HuH-7.5 (cell line): Measurements from ENCODE around the gene CEMIP2.
"Not testable (repeated sequence)": the region's sequence is repeated elsewhere in the genome, so short reads cannot be mapped to it uniquely, and the experiment has no call there.

Source experiments
- DNase-seq: peaks from one replicate; pipeline ENCODE4 v3.0.0; 2011; ENCODE audit warnings: low spot score

CEMIP2 gene, protein sequence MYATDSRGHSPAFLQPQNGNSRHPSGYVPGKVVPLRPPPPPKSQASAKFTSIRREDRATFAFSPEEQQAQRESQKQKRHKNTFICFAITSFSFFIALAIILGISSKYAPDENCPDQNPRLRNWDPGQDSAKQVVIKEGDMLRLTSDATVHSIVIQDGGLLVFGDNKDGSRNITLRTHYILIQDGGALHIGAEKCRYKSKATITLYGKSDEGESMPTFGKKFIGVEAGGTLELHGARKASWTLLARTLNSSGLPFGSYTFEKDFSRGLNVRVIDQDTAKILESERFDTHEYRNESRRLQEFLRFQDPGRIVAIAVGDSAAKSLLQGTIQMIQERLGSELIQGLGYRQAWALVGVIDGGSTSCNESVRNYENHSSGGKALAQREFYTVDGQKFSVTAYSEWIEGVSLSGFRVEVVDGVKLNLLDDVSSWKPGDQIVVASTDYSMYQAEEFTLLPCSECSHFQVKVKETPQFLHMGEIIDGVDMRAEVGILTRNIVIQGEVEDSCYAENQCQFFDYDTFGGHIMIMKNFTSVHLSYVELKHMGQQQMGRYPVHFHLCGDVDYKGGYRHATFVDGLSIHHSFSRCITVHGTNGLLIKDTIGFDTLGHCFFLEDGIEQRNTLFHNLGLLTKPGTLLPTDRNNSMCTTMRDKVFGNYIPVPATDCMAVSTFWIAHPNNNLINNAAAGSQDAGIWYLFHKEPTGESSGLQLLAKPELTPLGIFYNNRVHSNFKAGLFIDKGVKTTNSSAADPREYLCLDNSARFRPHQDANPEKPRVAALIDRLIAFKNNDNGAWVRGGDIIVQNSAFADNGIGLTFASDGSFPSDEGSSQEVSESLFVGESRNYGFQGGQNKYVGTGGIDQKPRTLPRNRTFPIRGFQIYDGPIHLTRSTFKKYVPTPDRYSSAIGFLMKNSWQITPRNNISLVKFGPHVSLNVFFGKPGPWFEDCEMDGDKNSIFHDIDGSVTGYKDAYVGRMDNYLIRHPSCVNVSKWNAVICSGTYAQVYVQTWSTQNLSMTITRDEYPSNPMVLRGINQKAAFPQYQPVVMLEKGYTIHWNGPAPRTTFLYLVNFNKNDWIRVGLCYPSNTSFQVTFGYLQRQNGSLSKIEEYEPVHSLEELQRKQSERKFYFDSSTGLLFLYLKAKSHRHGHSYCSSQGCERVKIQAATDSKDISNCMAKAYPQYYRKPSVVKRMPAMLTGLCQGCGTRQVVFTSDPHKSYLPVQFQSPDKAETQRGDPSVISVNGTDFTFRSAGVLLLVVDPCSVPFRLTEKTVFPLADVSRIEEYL (N-terminal part only)

GRCh38 chr9:71768388-71769174 is at the start of gene CEMIP2:
Gene CEMIP2 (minus strand): TSS chr9:71768513. CDS start chr9:71750373, 18,140 bp downstream.
- DNase-seq = peak; percentile 70

GRCh38 chr9:71816916-71817451 is 48.7 kb upstream of the CEMIP2 start:
- no peak for DNase-seq

- DNase-seq = no peak
These were observed 46.5 kb upstream of the CEMIP2 start for GRCh38 chr9:71814815-71815214.

GRCh38 chr9:71814226-71814625 is 45.9 kb upstream of the CEMIP2 start:
- DNase-seq = no peak

GRCh38 chr9:71812385-71812784 is 44.1 kb upstream of the CEMIP2 start:
- DNase-seq = no peak

DNA sequence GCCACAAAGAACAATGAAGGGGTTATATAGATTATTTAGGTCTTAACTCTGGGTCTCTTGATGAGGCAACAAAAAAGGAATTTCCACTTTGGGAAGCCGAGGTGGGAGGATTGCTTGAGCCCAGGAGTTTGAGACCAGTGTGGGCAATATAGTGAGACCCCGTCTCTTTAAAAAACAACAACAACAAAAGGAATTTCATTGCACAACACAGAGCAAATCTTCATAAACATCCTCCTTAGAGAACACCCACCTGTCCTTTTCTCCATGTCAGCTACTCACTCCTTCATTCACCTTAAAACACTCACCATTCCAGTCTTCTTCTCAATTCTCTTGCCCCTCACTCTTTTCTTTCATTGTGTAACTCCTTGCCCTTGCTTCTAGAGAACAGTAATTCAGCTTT is 39.8 kb upstream of the CEMIP2 start:
- no peak for DNase-seq

DNA sequence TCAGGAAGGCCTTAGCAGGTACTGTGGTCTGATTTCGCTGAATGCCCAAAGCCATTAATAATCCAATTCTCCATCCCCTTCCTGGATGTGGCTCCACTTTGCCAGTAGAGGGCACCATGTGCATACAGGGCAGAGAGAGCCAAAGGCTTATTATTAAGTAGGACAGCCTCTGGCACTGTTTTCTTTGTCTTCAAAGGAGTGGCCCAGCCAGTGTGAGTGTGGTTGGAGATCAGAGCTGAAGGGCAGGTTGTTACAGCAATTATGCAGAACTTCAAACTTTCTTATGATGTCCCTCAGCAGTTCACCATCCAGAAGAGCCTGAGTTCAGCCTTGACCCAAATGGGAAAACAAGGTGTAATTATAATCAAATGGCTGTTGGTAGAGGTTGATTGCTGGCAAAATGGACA is 38.6 kb upstream of the CEMIP2 start:
- peak; percentile 20 for DNase-seq

DNA sequence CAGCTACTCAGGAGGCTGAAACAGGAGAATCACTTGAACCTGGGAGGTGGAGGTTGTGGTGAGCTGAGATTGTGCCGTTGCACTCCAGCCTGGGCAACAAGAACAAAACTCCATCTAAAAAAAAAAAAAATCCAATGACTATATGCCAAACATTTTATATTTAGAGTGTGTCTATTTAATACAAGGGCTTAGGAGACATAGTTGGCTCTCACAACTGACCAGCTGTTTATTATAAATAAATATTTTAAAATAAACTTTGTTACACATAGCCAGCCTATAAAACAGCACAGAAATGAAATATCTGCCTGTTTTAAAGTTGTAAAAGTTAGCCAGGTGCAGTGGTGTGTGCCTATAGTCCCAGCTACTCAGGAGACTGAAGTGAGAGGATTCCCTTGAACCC is 36.8 kb upstream of the CEMIP2 start:
- DNase-seq = not testable (repeated sequence)

DNA sequence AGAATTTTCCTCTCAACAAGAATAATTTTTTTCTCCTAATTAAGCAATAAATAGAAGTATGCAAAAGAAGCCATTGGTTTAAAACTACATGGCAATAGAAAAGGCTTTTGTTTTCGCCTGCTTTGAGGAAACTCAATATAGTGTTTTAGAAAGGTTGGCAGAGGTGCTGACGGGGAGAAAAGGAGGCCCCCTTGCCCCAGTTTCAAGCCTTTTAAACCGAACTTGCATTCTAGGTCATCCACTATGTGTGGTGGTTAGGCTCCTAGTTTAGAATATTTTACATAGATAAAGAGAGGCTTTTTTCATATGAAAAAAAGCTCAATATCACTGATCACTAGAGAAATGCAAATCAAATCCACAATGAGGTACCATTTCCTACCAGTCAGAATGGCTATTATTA is 33.5 kb upstream of the CEMIP2 start:
- no peak for DNase-seq

DNA sequence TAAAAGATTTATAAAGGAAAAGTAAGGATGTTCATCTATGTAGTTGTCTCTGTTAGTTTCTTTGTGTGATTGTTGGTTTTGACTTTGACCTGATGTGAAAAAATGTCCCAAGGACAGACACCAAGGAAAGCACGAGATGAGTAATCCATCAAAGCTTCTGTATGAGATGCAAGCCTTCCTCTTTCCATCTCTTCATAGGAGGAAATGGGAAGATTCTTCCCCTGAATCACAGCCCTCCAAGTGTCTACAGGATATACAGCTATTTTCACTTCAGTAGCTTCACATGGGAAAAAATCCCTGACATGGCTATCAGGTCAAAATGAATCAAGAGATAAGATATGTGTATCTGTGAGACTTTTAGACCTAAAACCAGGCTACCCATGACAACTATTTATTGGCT is 29.0 kb upstream of the CEMIP2 start:
- no peak for DNase-seq

GRCh38 chr9:71796100-71796767 is 27.9 kb upstream of the CEMIP2 start:
- DNase-seq = no peak

- no peak for DNase-seq
These were observed 26.9 kb upstream of the CEMIP2 start for GRCh38 chr9:71795097-71795813.

DNA sequence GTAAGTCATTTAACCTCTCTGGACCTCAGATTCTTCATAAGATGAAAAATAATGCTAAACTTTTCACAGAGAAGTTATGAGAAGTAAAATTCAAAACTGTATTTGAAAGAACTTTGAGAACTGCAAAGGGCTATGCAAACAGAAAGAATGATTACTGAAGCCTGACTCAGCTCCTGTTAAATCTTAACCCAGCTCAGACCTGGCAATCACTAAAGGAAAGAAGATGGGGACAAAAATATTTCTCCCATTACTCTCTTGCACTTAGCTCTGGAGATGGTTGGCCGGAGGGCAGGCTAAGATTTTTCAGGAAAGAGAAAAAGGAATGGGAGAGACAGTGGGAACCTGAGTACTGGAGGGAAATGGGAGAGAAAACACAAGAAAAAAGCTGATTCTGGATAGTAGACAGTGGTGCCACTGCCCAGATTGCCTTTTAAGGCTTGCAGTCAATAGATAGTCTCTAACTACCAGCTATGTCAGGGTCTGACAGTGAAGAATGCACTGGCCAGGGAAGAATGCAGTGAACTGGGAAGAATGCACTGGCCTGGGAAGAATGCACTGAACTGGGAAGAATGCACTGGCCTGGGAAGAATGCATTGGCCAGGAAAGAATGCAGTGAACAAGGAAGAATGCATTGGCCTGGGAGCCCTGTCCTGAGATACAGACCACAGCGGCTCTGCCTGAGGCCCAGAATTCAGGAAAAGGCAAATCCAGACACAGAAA is 25.2 kb upstream of the CEMIP2 start:
- DNase-seq = peak; percentile 20

- no peak for DNase-seq
These were observed 23.6 kb upstream of the CEMIP2 start for GRCh38 chr9:71791875-71792274.

GRCh38 chr9:71790296-71790695 is 22.0 kb upstream of the CEMIP2 start:
- no peak for DNase-seq

DNA sequence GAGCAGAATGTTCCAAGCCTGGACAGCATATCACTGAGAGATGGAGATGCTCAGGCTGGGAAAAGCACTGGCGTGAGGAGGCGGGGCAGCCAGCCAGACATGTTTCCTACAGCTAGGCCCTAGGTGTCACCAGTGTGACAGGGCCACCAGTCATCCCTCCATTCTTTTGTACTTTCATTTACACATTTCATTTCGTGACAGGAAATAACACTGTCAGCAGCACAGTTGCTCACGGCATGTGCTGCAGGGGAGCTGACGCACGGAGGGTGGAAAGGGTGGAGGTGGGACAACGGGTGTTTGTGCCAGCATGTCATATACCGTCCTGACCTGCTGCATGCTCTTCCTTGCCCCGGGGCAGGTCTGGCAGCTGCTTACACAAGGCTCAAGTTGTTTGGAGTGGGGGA is 14.8 kb upstream of the CEMIP2 start:
- no peak for DNase-seq

- no peak for DNase-seq
These were observed 13.1 kb upstream of the CEMIP2 start for GRCh38 chr9:71781391-71781790.

DNA sequence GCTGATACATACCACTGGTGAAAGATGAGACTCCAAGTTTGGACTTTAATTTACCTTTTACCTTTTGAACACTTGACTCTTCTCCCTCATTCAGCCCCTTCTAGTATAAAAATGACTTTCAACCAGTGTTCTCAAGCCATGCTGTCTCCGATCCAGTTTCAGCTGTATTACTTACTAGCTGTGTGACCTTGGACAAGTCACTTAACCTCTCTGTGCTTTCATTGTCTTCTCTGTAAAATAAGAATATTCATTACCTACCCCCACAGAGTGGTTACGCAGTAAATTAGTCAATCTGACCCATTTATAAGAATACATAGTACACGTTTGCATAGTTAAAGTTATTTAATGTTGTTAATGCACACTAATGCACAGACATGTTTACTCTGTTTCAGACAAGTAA is 12.6 kb upstream of the CEMIP2 start:
- DNase-seq = no peak

- no peak for DNase-seq
These were observed 9.8 kb upstream of the CEMIP2 start for GRCh38 chr9:71778085-71778484.
